K562 (cell line): Measurements from ENCODE around the gene ZNF418.

Experiments used
- AFF4 ChIP-seq: sonication (generic); formaldehyde crosslinking; IDR thresholded peaks from 2 replicates; pipeline ENCODE4 v1.8.0; 2023; ENCODE audit warnings: mild to moderate bottlenecking, missing genetic modification reagents
- EGR1 ChIP-seq: fragments of 450-650 bp; conservative IDR thresholded peaks from 2 replicates; pipeline ENCODE4 v1.6.1; 2017; ENCODE audit warnings: mild to moderate bottlenecking
- KLF1 ChIP-seq: fragments of 450-650 bp; IDR thresholded peaks from 2 replicates; pipeline ENCODE4 v1.6.1; 2016; ENCODE audit warnings: missing genetic modification characterization, missing compliant biosample characterization
- NFE2 ChIP-seq: IDR thresholded peaks from 2 replicates; pipeline ENCODE4 v1.6.1; 2014; ENCODE audit warnings: antibody characterized with exemption, low read depth
- POLR2A ChIP-seq: fragments of 450-650 bp; conservative IDR thresholded peaks from 2 replicates; pipeline ENCODE4 v1.6.1; 2016
- RBM14 ChIP-seq: fragments of 200-400 bp; formaldehyde crosslinking; IDR thresholded peaks from 2 replicates; pipeline ENCODE4 v1.6.1; 2018; ENCODE audit warnings: low read depth, mild to moderate bottlenecking, low read length, moderate library complexity, borderline replicate concordance; ENCODE audit not compliant: insufficient read depth
- ZKSCAN3 ChIP-seq: fragments of 250-450 bp; sonication (Bioruptor Pico); IDR thresholded peaks from 2 replicates; pipeline ENCODE4 v1.4.0; 2020

GRCh38 chr19:57946316-57946715 lies 11.1 kb upstream of the ZNF418 start:
- no peak for TF ChIP-seq RBM14
- TF ChIP-seq ZKSCAN3 (CRISPR knock-in tag) = no peak
- no peak for TF ChIP-seq KLF1 (tag)
- no peak for TF ChIP-seq AFF4 (CRISPR knock-in tag)
- no peak for TF ChIP-seq NFE2
- TF ChIP-seq POLR2A = no peak
- TF ChIP-seq EGR1 = no peak
